ENCODE measurements around the gene SRMS. TPM values are rescaled to one million over a fixed set of nuclear protein-coding genes. Genes with fewer than 3 reads are reported as not detected.

SRMS gene
- total RNA-seq, 1 donor from 2014 or later: not detected

- no peak for DNase-seq (ENCODE audit: low read depth, low spot score)
Measured at GRCh38 chr20:63553933-63554290, 6.4 kb upstream of the SRMS start, which contains the start of gene FNDC11. Gene FNDC11, plus strand, starts transcription at chr20:63554159. Its CDS starts 1,505 bp downstream, at chr20:63555664.

- peak; percentile 75 for DNase-seq (ENCODE audit: low read depth, low spot score)
Measured at GRCh38 chr20:63553251-63553932, 5.8 kb upstream of the SRMS start.

- DNase-seq (ENCODE audit: low read depth, low spot score): no peak
Measured at GRCh38 chr20:63552481-63553249, 5.1 kb upstream of the SRMS start.

- no peak for DNase-seq (ENCODE audit: low read depth, low spot score)
Measured at GRCh38 chr20:63551068-63551467, 3.5 kb upstream of the SRMS start.

- no peak for DNase-seq (ENCODE audit: low read depth, low spot score)
Measured at GRCh38 chr20:63549679-63550282, 2.2 kb upstream of the SRMS start.

GRCh38 chr20:63549019-63549418 lies 1.5 kb upstream of the SRMS start:
- DNase-seq (ENCODE audit: low read depth, low spot score): no peak

- DNase-seq (ENCODE audit: low read depth, low spot score): no peak
Measured at GRCh38 chr20:63548542-63548941, 993 bp upstream of the SRMS start.

GRCh38 chr20:63546956-63547724 lies 409 bp downstream of the SRMS start:
- no peak for DNase-seq (ENCODE audit: low read depth, low spot score)

- DNase-seq (ENCODE audit: low read depth, low spot score): no peak
Measured at GRCh38 chr20:63546256-63546955, 1.1 kb downstream of the SRMS start.

- DNase-seq (ENCODE audit: low read depth, low spot score): no peak
Measured at GRCh38 chr20:63545814-63546213, 1.7 kb downstream of the SRMS start.

- DNase-seq (ENCODE audit: low read depth, low spot score): no peak
Measured at GRCh38 chr20:63544958-63545516, 2.5 kb downstream of the SRMS start.

- no peak for DNase-seq (ENCODE audit: low read depth, low spot score)
Measured at GRCh38 chr20:63544241-63544957, 3.1 kb downstream of the SRMS start.

- DNase-seq (ENCODE audit: low read depth, low spot score): no peak
Measured at GRCh38 chr20:63543733-63544132, 3.8 kb downstream of the SRMS start.

- no peak for DNase-seq (ENCODE audit: low read depth, low spot score)
Measured at GRCh38 chr20:63543131-63543530, 4.4 kb downstream of the SRMS start.

- no peak for DNase-seq (ENCODE audit: low read depth, low spot score)
Measured at GRCh38 chr20:63542696-63543095, 4.9 kb downstream of the SRMS start.

GRCh38 chr20:63542031-63542559 lies 5.5 kb downstream of the SRMS start:
- DNase-seq (ENCODE audit: low read depth, low spot score): no peak

GRCh38 chr20:63541371-63541770 lies 6.2 kb downstream of the SRMS start:
- DNase-seq (ENCODE audit: low read depth, low spot score): no peak

- no peak for DNase-seq (ENCODE audit: low read depth, low spot score)
Measured at GRCh38 chr20:63540417-63541186, 6.9 kb downstream of the SRMS start.

Measured in pulmonary artery endothelial cell (primary cell).